ENCODE data around the gene MAFG. TPM values are rescaled to one million over a fixed set of nuclear protein-coding genes. Genes with fewer than 3 reads are reported as not detected.

MAFG gene
- total and polyA plus RNA-seq, 2 donors (not counting 1 experiment from before 2014, with no cell fraction given) = 11.3 to 20.6 TPM

- H3K4me2 ChIP-seq (ENCODE audit: extremely low read depth, insufficient read depth, low read length) = peak overlapping the region; percentile 97
- peaks cover 20% of the 10 kb centered on the region for H3K4me1 ChIP-seq (ENCODE audit: control insufficient read depth, extremely low read depth, insufficient read depth, low read length)
- H3K4me3 ChIP-seq (replicated peaks in 1 of 4; ENCODE audit: control extremely low read depth in 1 of 4, insufficient read depth in 1 of 4, low read depth in 3 of 4, low read length in 4 of 4) = peak overlapping the region; percentile 61 to 89 (median 87)
- H3K27ac ChIP-seq (ENCODE audit: insufficient read depth, low read length) = peak overlapping the region; percentile 97
- no peaks in the 10 kb centered on the region for H4K20me1 ChIP-seq (ENCODE audit: control insufficient read depth, extremely low read depth, insufficient read depth, low read length)
- H3K79me2 ChIP-seq (ENCODE audit: control insufficient read depth, insufficient read depth, low read length) = peaks cover 26% of the 10 kb centered on the region
- TF ChIP-seq EZH2 (IDR thresholded peaks at IDR 0.05; ENCODE audit: low read length, missing control alignments) (no peak), CTCF (conservative IDR thresholded peaks at IDR 0.05 in 1 of 2, IDR thresholded peaks at IDR 0.05 in 1 of 2; ENCODE audit: low read depth in 1 of 2, low read length in 2 of 2) (no peak)
- DNase-seq (ENCODE audit: low read depth in 2 of 2) = peak; percentile 46 to 66
- H3K9ac ChIP-seq (ENCODE audit: insufficient read depth, low read length) = peak overlapping the region; percentile 97
- H2AFZ ChIP-seq (ENCODE audit: low read length) = no peak overlapping the region
- H3K36me3 ChIP-seq (ENCODE audit: control insufficient read depth, insufficient read depth, low read length) = peaks cover 20% of the 10 kb centered on the region
- H3K9me3 ChIP-seq (ENCODE audit: control insufficient read depth, insufficient read depth, low read depth, low read length) = no peaks in the 10 kb centered on the region
- no peaks in the 10 kb centered on the region for H3K27me3 ChIP-seq (ENCODE audit: control insufficient read depth, insufficient read depth, low read length)
Observed at GRCh38 chr17:81870131-81870980, 57.2 kb downstream of the MAFG start.

- Histone ChIP-seq H3K4me1 (ENCODE audit: control insufficient read depth, extremely low read depth, insufficient read depth, low read length) (peaks cover 20% of the 10 kb centered on the region), H3K27me3 (ENCODE audit: control insufficient read depth, insufficient read depth, low read length) (no peaks in the 10 kb centered on the region), H4K20me1 (ENCODE audit: control insufficient read depth, extremely low read depth, insufficient read depth, low read length) (no peaks in the 10 kb centered on the region), H3K9ac (ENCODE audit: insufficient read depth, low read length) (peak overlapping the region; percentile 97), H3K36me3 (ENCODE audit: control insufficient read depth, insufficient read depth, low read length) (peaks cover 22% of the 10 kb centered on the region), H2AFZ (ENCODE audit: low read length) (no peak overlapping the region), H3K4me3 (replicated peaks in 1 of 4; ENCODE audit: control extremely low read depth in 1 of 4, insufficient read depth in 1 of 4, low read depth in 3 of 4, low read length in 4 of 4) (peak overlapping the region; percentile 61 to 89 (median 87)), H3K9me3 (ENCODE audit: control insufficient read depth, insufficient read depth, low read depth, low read length) (no peaks in the 10 kb centered on the region), H3K79me2 (ENCODE audit: control insufficient read depth, insufficient read depth, low read length) (peaks cover 27% of the 10 kb centered on the region), H3K27ac (ENCODE audit: insufficient read depth, low read length) (peak overlapping the region; percentile 97), H3K4me2 (ENCODE audit: extremely low read depth, insufficient read depth, low read length) (peak overlapping the region; percentile 97)
- DNase-seq (ENCODE audit: low read depth in 2 of 2) = peak; percentile 32 to 33
- no peak for TF ChIP-seq EZH2 (IDR thresholded peaks at IDR 0.05; ENCODE audit: low read length, missing control alignments)
- peak; percentile 65 to 73 for TF ChIP-seq CTCF (conservative IDR thresholded peaks at IDR 0.05 in 1 of 2, IDR thresholded peaks at IDR 0.05 in 1 of 2; ENCODE audit: low read depth in 1 of 2, low read length in 2 of 2)
Observed at GRCh38 chr17:81869221-81870130, 58.1 kb downstream of the MAFG start.

Measured in fibroblast of lung (primary cell).